GM19193 (cell line): ENCODE results near the gene DUS1L.

Experiments
- POLR2A ChIP-seq: IDR thresholded peaks from 4 replicates; pipeline ENCODE4 v1.6.1; 2011; ENCODE audit not compliant: insufficient read depth, insufficient read length; ENCODE audit errors: extremely low read depth

DUS1L gene

GRCh38 chr17:82017612-82018151 is 47.9 kb downstream of the DUS1L start:
- no peak for TF ChIP-seq POLR2A

- TF ChIP-seq POLR2A = no peak
Measured at GRCh38 chr17:82016875-82017459, 48.6 kb downstream of the DUS1L start.

GRCh38 chr17:82016061-82016874 is 49.3 kb downstream of the DUS1L start:
- no peak for TF ChIP-seq POLR2A

GRCh38 chr17:82015311-82015971 is 50.2 kb downstream of the DUS1L start:
- no peak for TF ChIP-seq POLR2A

GRCh38 chr17:82014971-82015310 is 50.7 kb downstream of the DUS1L start:
- no peak for TF ChIP-seq POLR2A

GRCh38 chr17:82014432-82014831 is 51.2 kb downstream of the DUS1L start:
- TF ChIP-seq POLR2A = no peak

- no peak for TF ChIP-seq POLR2A
Measured at GRCh38 chr17:82013772-82014321, 51.8 kb downstream of the DUS1L start.

GRCh38 chr17:82013341-82013740 is 52.3 kb downstream of the DUS1L start:
- TF ChIP-seq POLR2A = no peak

- TF ChIP-seq POLR2A = no peak
Measured at GRCh38 chr17:82012640-82013295, 52.8 kb downstream of the DUS1L start.

- TF ChIP-seq POLR2A = no peak
Measured at GRCh38 chr17:82012261-82012639, 53.4 kb downstream of the DUS1L start.

- no peak for TF ChIP-seq POLR2A
Measured at GRCh38 chr17:82011617-82012187, 53.9 kb downstream of the DUS1L start.

GRCh38 chr17:82010575-82011525 is 54.8 kb downstream of the DUS1L start:
- TF ChIP-seq POLR2A = no peak

GRCh38 chr17:82009413-82009812 is 56.2 kb downstream of the DUS1L start:
- no peak for TF ChIP-seq POLR2A
